ENCODE results near the gene PSMF1.

GRCh38 chr20:1165521-1165920, 47.1 kb downstream of the PSMF1 start:
- no peak for TF ChIP-seq CTCF (IDR thresholded peaks at IDR 0.05)
- no peak for TF ChIP-seq POLR2A (IDR thresholded peaks at IDR 0.05)
